Fibroblast of peridontal ligament (primary cell): ENCODE measurements around the gene MIER2.

Source experiments
- DNase-seq: peaks from one replicate; pipeline ENCODE4 v3.0.0-alpha.2; 2010; ENCODE audit errors: extremely low read depth

Gene MIER2

DNA sequence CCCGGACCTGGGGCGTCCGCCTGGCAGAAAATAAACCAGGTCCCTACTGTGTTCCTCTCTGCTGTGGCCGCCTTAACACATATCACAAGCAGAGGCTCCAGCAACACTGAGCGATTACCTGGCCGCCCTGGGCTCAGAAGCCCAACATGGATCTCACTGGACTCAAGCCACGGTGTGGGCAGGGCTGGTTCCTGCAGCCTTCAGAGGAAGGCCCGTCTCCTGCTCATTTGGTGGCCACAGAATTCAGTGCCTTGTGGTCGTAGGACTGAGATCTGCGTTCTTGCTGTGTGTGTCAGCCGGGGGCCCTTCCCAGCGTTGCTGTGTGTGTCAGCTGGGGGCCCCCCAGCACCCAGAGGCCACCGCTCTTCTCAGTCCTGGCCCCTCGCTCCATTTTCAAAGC is 34.1 kb upstream of the MIER2 start:
- no peak for DNase-seq

- no peak for DNase-seq
These were observed 33.4 kb upstream of the MIER2 start for GRCh38 chr19:377801-378581.

DNA sequence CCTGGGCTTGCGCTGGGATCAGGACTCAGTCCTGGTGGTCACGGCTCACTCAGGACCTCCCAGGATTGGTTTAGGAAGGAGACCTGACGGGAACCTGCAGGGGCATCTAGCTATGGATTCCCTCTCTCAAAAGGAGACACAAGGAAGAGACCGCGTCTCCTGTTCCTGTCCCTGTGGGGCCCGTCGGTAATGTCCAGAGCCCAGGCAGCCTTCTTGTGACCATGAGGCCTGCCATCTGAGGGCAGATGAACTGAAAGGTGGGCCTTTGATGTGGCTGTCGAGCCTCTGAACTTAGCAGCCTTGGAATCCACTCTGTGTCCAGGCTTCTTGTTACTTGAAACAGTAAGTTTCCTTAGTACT is 31.5 kb upstream of the MIER2 start:
- DNase-seq, result no peak

GRCh38 chr19:375395-376110 is 31.0 kb upstream of the MIER2 start:
- no peak for DNase-seq

- no peak for DNase-seq
These were observed 30.3 kb upstream of the MIER2 start for GRCh38 chr19:374886-375235.

DNA sequence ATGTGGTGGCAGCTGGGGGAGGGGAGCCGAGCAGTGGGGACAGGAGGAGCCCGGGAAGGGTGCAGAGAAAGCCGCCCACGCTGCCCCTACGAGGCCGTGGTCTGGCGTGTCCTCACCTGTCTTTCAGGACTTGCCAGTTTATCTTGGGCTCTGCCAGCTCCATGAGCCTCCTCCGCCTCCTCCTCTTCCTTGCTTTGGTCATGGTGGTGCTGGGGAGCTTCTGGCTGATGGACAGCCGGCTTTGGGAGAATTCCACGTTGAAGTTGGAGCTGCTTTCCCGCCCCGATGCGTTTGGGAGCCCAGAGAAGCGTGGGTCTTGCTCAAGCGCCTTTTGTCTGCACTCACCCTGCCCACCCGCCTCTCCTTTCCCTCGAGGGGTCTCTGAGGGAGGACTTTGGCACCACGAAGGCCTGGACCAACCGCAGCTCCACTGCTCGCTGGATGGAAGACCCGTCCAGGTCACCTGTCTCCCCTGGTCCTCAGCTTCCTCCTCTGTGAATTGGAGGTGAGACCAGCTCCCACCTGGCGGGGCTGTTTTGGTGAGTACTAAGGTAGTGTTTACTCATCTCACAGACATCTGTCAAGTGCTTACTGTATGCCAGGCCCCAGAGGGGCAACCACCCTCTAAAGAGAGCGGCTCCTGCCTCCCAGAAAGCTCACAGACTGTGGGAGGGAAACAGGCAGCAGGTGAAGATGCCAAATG is 29.7 kb upstream of the MIER2 start:
- no peak for DNase-seq

GRCh38 chr19:373391-374182 is 29.0 kb upstream of the MIER2 start:
- no peak for DNase-seq

DNA sequence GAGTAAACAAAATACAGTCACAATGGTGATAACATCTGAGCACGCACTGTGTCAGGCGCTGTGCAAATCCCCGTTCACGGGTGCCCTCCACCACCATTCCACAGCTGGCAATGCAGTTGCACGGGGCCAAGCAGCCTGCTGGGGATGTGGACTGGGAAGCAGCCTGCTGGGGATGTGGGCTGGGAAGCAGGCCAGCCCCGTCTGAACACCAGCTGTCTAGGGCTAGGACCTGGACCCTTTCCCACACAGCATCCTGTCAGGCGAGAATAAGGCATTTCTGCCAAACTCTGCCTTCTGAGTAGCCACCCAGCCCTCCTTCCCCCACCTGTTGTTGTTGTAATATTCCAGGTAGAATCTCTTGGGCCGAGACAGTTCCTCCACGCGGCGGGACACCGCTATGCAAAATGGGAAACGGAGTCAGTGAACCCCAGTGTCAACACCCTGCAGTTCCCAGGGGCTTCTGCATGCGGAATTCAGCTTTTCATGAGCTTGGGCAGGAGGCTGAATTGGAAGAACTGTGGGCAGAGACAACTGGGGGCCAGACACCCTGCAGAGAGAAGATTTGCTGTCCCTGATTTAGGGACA is 27.8 kb upstream of the MIER2 start:
- DNase-seq, result peak; percentile 74

- DNase-seq, result no peak
These were observed 27.0 kb upstream of the MIER2 start for GRCh38 chr19:371501-372168.

DNA sequence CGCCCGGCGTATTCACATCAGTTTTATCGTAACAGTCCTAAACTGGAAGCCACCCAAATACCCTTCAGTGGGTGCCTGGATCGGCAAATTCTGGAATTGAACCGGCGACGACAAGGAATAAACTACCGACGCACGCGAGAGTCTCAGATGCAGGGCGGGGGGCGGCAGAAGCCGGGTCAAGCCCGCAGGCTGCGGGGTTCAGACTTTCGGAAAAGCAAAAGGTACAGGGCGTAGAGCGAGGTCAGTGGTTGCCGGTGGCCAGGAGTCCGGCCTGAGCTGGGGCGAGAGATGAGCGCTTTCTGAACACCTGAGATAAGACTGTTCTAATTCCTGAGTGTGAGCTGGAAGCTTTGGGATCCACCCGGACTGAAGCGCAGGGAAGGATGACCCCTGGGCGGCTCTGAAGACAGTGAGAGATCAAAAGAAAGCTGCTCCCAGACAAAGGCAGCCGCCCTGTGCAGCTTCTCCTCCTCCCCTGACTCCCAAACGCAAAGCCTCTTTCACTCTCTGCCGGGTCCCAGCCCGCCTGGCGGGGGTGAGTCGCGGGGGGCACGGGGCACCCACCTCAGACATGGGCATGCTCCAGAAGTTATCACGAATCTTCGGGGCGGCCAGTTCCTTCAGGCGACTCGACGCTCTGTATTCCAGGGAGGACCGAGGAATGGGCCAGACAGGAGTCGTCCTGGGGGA is 26.2 kb upstream of the MIER2 start:
- no peak for DNase-seq

- DNase-seq, result no peak
These were observed 25.3 kb upstream of the MIER2 start for GRCh38 chr19:369876-370275.

DNA sequence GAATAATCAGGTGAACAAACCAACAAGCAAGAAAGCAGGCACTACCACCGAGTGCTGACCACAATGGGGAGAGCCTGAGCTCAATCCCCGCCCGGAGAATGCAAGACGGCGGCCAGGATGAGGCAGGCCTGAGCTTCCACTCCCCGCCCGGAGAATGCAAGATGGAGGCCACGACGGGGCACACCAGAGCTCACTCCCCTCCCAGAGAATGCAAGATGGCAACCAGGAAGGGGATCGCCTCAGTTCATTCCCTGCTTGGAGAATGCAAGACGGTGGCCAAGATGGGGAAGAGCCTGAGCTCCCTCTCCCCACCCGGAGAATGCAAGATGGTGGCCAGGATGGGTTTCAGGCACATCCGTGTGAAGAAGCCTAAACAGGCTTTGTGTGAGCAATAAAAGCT is 24.7 kb upstream of the MIER2 start:
- no peak for DNase-seq

GRCh38 chr19:368630-369024 is 24.0 kb upstream of the MIER2 start:
- DNase-seq, result no peak

DNA sequence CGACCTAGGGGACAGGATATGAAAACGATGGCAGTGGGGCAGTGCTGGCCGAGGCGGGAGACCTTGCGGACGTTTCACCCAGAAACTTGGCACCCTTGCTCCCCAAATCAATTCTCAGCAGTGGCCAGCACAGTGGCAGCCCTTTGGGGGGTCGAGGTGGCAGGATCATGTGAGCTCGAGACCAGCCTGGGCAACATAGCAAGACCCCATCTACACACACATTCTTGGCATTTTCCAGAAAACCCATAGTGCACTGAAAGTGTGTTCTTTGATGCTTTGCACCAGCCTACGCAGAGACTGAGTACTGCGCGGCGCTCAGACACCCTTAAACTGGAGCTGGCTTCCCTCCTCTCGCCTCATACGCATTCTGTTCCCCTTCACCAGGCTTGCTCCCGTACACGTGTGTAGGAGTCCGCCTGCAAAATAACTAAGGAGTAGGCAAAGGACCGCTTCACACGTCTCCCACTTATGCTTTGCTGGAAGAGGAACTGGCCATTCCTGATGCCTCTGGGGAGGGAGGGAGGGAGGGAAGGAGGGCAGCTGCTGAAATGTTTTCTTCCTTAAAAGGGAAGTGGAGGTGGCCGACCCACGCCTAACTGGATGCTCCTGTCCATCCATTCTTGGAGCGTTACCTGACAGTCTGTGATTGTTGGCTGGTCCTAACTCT is 23.5 kb upstream of the MIER2 start:
- DNase-seq, result no peak

- DNase-seq, result no peak
These were observed 23.0 kb upstream of the MIER2 start for GRCh38 chr19:367561-367960.

DNA sequence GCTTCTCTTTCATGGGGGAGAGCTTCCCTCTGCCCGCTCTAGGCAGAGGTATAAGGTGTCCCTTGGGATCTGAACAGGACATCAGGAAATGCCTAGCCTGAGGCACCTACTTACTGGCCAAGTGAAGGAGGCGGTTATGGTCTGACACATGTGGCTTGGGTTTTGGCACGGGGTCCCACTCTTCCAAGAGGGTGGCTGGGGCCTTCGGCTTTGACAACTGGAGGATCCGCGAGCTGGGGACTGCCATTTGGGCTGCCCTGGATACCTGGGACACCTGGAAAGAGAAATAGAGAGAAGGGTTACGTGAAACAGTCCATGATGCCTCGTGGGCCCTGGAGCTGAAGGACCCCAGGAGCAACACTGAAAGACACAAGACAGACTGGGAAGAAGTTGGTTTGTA is 22.4 kb upstream of the MIER2 start:
- no peak for DNase-seq

DNA sequence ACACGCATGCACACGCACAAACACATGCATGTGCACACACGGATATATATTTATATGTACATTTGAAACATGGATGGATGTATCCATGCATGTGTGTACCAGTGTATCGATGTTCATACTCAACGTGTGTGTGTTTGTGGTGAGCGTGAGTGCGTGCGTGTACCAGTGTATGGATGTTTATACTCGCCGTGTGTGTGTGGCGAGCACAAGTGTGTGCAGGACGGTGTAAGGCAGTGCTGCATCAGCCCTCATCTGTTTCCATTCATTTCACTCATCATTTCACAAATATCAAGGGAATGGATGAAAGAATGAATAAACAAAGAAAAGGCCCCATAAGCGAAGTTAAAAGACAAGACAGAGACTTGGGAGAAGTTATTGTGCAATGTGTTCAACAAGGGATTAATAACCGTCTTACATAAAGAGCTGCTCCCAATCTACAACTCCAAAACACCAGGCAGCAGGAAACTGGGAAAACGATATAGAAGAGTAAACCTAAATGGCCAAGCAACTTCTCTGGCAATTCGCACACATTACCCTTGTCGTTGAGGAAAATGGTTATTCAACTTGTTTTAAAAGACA is 21.7 kb upstream of the MIER2 start:
- DNase-seq, result no peak

DNA sequence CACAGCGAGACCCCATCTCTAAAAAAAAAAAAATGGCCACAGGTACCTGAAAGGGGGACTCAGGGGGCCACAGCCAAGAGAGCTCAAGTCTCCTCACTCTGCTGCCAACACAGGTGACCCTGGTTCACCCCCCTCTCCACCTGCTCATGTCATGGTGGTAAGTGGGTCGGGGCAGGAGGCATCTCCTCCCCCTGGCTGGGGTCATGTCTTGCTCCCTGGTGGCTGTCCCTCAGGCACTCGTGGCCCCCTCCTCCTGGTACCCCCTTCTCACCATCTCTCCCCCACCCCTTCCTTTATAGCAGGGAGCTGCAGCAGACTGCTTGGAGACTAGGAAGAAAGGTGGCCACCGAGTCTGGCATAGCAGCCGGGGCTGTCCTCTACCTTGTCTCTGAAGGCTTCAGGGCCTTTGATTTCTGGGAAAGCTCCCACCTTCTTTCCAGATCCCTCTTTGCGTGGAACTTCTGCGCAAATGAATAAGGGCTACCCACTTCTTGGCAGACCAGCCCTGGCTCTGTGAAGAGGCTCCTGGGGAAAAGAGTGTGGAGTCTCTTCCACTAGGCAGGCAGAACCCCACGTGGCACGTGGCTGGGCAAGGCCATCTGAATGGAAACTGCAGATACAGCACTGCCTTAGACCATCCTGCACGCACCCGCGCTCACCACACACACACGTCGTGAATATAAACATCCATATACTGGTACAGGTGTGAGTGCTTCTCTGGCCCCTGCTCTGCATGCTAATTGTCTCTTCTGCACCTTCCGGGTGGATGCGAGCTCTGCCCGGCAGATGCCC is 20.1 kb upstream of the MIER2 start:
- no peak for DNase-seq

DNA sequence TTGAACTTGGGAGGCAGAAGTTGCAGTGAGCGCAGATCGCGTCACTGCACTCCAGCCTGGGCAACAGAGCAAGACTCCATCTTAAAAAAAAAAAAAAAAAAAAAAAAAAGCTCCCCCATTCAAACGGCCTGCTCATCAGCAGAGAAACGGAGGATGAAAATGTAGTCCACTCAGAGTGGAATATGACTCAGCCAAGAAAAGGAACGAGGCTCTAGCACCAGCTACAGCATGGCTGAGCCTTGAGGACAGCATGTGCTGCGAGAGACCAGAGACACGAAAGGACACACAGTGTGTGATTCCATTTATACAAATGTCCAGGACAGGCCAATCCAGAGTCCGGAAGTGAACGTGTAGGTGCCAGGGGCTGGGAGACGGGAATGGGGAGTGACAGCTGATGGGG is 18.1 kb upstream of the MIER2 start:
- DNase-seq, result no peak
